Cardiac muscle cell (in vitro differentiated cells and primary cell): ENCODE results near the gene RYR3. TPM values are rescaled to one million over a fixed set of nuclear protein-coding genes. Genes with fewer than 3 reads are reported as not detected.

Experiments used
- DNase-seq, 2 donors: peaks; one replicate each; pipeline versions ENCODE4 v3.0.0 to v3.0.0-alpha.2; 2010 to 2017; ENCODE audit warnings: low read depth in 1 of 2, low spot score in 1 of 2
- H3K27ac ChIP-seq: fragments of 200-600 bp; sonication (generic); 2 replicates; pipeline ENCODE4 v1.5.1; 2016
- H3K27me3 ChIP-seq: fragments of 200-600 bp; sonication (generic); 2 replicates; pipeline ENCODE4 v1.6.0; 2016; ENCODE audit warnings: control low read depth
- H3K36me3 ChIP-seq: fragments of 200-600 bp; sonication (generic); 2 replicates; pipeline ENCODE4 v1.5.1; 2016; ENCODE audit warnings: control low read depth
- H3K4me1 ChIP-seq: fragments of 200-600 bp; sonication (generic); 2 replicates; pipeline ENCODE4 v1.8.1; 2017; ENCODE audit warnings: low read depth, mild to moderate bottlenecking, mixed run types
- H3K4me3 ChIP-seq: fragments of 200-600 bp; sonication (generic); 2 replicates; pipeline ENCODE4 v1.5.1; 2016; ENCODE audit warnings: mild to moderate bottlenecking
- H3K9me3 ChIP-seq: fragments of 200-600 bp; sonication (generic); 2 replicates; pipeline ENCODE4 v1.5.1; 2017; ENCODE audit warnings: low read depth, mild to moderate bottlenecking, control low read depth
- polyA plus RNA-seq: library from polyadenylated mRNA; unstranded; fragments of >200 nt; fragmentation: Nextera tagmentation; extraction: Ambion mirVana; gene quantifications from 2 replicates; pipeline ENCODE4 v1.2.1, GENCODE V29; 2016
- total RNA-seq: library from RNA; depleted of rRNA; stranded (reverse); fragments of >200 nt; gene quantifications from 2 replicates; pipeline ENCODE4 v1.2.3, GENCODE V29; 2016
- TF ChIP-seq, protein P1 (sequence below): IDR thresholded peaks from 2 replicates; pipeline ENCODE4 v1.5.1; 2012; ENCODE audit warnings: low read depth, mild to moderate bottlenecking, low read length

Gene RYR3
- total and polyA plus RNA-seq, 2 experiments from 2014 or later, result 0.39 to 0.54 TPM

DNA sequence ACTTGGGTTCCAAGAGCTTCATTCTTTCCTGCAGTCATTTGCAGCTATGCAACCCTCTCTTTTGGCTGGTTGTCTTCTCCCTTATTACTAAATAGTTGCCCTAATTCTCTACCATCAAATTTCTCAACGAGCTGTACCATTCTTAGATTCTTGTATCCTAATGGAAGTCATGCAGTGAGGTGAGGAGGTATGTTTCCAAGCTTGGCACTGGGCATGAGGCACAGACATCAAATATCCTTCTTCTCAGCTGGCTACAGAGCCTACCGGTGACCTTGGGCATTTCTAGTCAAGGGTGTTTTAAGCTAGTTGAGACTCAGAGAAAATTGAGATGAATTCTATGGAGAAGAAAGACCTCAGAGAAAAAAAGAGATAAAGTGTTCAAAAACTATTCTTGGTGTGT is 166.1 kb downstream of the RYR3 start:
- no peaks in the 10 kb centered on the region for H3K27me3 ChIP-seq
- no peak overlapping the region for H3K27ac ChIP-seq
- H3K36me3 ChIP-seq, result no peaks in the 10 kb centered on the region
- no peaks in the 10 kb centered on the region for H3K9me3 ChIP-seq
- no peak for DNase-seq
- TF ChIP-seq, protein P1, sequence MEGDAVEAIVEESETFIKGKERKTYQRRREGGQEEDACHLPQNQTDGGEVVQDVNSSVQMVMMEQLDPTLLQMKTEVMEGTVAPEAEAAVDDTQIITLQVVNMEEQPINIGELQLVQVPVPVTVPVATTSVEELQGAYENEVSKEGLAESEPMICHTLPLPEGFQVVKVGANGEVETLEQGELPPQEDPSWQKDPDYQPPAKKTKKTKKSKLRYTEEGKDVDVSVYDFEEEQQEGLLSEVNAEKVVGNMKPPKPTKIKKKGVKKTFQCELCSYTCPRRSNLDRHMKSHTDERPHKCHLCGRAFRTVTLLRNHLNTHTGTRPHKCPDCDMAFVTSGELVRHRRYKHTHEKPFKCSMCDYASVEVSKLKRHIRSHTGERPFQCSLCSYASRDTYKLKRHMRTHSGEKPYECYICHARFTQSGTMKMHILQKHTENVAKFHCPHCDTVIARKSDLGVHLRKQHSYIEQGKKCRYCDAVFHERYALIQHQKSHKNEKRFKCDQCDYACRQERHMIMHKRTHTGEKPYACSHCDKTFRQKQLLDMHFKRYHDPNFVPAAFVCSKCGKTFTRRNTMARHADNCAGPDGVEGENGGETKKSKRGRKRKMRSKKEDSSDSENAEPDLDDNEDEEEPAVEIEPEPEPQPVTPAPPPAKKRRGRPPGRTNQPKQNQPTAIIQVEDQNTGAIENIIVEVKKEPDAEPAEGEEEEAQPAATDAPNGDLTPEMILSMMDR, result no peak
- H3K4me3 ChIP-seq, result no peak overlapping the region
- no peaks in the 10 kb centered on the region for H3K4me1 ChIP-seq

DNA sequence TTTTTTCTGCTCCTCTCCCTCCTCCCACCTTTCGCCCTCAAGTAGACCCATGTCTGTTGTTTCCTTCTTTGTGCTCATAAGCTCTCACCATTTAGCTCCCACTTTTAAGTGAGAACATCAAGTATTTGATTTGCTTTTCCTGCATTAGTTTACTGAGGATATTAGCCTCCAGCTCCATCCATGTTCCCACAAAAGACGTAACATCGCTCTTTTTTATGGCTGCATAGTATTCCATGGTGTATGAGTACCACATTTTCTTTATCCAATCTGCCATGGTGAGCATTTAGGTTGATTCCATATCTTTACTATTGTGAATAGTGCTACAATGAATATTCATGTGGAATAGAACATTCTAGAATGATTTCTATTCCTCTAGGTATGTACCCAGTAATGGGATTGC is 178.6 kb downstream of the RYR3 start:
- TF ChIP-seq, protein P1, result no peak
- Histone ChIP-seq H3K27me3 (no peaks in the 10 kb centered on the region), H3K4me3 (no peak overlapping the region)

DNA sequence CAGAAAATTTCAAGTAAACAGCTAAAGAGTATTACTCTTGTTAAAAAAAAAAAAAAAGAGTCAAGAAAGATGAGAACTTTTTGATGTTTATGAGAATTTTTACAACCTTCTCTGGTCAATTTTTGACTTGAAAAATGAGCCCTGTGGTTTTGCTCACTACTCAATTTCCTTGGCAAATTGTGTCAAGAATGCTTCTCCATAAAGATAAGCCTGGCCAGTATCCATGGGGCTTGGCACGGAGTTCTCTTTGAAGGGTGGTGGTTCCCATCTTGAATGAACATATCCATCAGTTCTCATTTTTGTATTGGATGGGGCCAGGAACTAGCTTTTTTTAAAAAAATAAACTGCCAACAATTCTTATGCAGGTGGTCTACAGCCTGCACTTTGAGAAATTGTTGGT is 179.9 kb downstream of the RYR3 start:
- Histone ChIP-seq H3K9me3 (no peaks in the 10 kb centered on the region), H3K36me3 (no peaks in the 10 kb centered on the region), H3K27me3 (no peaks in the 10 kb centered on the region), H3K4me1 (no peaks in the 10 kb centered on the region), H3K27ac (no peak overlapping the region), H3K4me3 (no peak overlapping the region)
- TF ChIP-seq, protein P1, result no peak
- DNase-seq, result no peak

More for the DNA sequence above, 178.6 kb downstream of the RYR3 start:
- no peaks in the 10 kb centered on the region for H3K4me1 ChIP-seq
- H3K36me3 ChIP-seq, result no peaks in the 10 kb centered on the region
- H3K9me3 ChIP-seq, result no peaks in the 10 kb centered on the region
- H3K27ac ChIP-seq, result no peak overlapping the region
- DNase-seq, result no peak

DNA sequence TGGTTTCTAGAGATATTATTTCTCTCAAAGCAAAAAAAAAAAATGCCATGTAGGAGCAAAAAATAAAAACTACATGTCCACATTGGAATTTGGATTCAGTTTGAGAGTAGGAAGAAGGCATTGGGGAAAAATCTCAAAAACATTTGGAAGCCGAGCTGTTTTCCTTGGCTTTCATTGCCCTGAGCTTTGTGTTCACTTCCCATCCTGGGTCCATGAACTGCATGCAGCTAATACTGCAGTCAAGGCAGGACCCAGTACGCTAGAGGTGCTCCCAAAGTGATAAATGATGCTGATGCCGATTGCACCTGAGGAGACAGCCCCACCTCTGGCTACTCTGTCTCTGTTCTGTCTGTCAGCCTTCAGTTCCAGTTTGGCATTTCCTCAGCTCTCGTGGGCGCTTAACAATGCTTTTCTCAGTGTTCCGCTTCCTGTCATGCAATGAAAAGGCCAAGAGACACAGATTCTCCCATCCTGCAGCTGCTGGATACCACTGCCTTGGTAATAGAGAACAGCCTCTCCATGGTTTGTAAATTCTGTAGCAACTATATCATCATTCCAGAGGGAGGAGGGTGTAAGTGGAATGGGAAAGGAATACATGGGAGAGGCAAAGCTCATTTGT is 181.8 kb downstream of the RYR3 start:
- H3K27ac ChIP-seq, result no peak overlapping the region
- H3K9me3 ChIP-seq, result no peaks in the 10 kb centered on the region
- H3K27me3 ChIP-seq, result no peaks in the 10 kb centered on the region
- no peak for DNase-seq
- H3K36me3 ChIP-seq, result no peaks in the 10 kb centered on the region
- no peaks in the 10 kb centered on the region for H3K4me1 ChIP-seq
- no peak overlapping the region for H3K4me3 ChIP-seq
- TF ChIP-seq, protein P1, result no peak

- Histone ChIP-seq H3K9me3 (no peaks in the 10 kb centered on the region), H3K4me3 (no peak overlapping the region), H3K27me3 (no peaks in the 10 kb centered on the region), H3K36me3 (no peaks in the 10 kb centered on the region), H3K4me1 (no peaks in the 10 kb centered on the region), H3K27ac (no peak overlapping the region)
- TF ChIP-seq, protein P1, result no peak
- DNase-seq, result no peak
Observed at GRCh38 chr15:33494306-33494705, 183.5 kb downstream of the RYR3 start.
